Cardiac fibroblast (primary cell): ENCODE measurements around the gene ZSCAN2.

Source experiments
- DNase-seq, 2 donors: peaks; one replicate each; pipeline versions ENCODE4 v3.0.0 to v3.0.0-alpha.2; 2010; ENCODE audit warnings: low read depth in 2 of 2
- H3K4me3 ChIP-seq, 2 donors: replicated peaks in 1 of 2; 1 replicate in 1 of 2; 2 replicates in 1 of 2; pipeline ENCODE4 v1.5.1; 2011; ENCODE audit warnings: low read depth in 2 of 2, low read length in 2 of 2, mild to moderate bottlenecking in 2 of 2, moderate library complexity in 1 of 2
- TF ChIP-seq, protein P1 (sequence below): IDR thresholded peaks from one replicate; pipeline ENCODE4 v1.5.1; 2011; ENCODE audit warnings: low read depth, mild to moderate bottlenecking, low read length, inconsistent platforms

The ZSCAN2 gene

GRCh38 chr15:84645496-84645895 lies 44.7 kb downstream of the ZSCAN2 start:
- TF ChIP-seq, protein P1, sequence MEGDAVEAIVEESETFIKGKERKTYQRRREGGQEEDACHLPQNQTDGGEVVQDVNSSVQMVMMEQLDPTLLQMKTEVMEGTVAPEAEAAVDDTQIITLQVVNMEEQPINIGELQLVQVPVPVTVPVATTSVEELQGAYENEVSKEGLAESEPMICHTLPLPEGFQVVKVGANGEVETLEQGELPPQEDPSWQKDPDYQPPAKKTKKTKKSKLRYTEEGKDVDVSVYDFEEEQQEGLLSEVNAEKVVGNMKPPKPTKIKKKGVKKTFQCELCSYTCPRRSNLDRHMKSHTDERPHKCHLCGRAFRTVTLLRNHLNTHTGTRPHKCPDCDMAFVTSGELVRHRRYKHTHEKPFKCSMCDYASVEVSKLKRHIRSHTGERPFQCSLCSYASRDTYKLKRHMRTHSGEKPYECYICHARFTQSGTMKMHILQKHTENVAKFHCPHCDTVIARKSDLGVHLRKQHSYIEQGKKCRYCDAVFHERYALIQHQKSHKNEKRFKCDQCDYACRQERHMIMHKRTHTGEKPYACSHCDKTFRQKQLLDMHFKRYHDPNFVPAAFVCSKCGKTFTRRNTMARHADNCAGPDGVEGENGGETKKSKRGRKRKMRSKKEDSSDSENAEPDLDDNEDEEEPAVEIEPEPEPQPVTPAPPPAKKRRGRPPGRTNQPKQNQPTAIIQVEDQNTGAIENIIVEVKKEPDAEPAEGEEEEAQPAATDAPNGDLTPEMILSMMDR: no peak
- no peak overlapping the region for H3K4me3 ChIP-seq
- no peak for DNase-seq

- no peak overlapping the region for H3K4me3 ChIP-seq
- DNase-seq: no peak
- TF ChIP-seq, protein P1: no peak
These were observed 45.2 kb downstream of the ZSCAN2 start for GRCh38 chr15:84645997-84646396.

- TF ChIP-seq, protein P1: no peak
- DNase-seq: no peak
- H3K4me3 ChIP-seq: no peak overlapping the region
These were observed 46.9 kb downstream of the ZSCAN2 start for GRCh38 chr15:84647726-84648125.

- H3K4me3 ChIP-seq: no peak overlapping the region
- TF ChIP-seq, protein P1: no peak
- peak; percentile 46 to 49 for DNase-seq
These were observed 47.7 kb downstream of the ZSCAN2 start for GRCh38 chr15:84648539-84648938.

- TF ChIP-seq, protein P1: no peak
- H3K4me3 ChIP-seq: no peak overlapping the region
- DNase-seq: peak; percentile 43 to 51
These were observed 48.9 kb downstream of the ZSCAN2 start for GRCh38 chr15:84649706-84650105.

DNA sequence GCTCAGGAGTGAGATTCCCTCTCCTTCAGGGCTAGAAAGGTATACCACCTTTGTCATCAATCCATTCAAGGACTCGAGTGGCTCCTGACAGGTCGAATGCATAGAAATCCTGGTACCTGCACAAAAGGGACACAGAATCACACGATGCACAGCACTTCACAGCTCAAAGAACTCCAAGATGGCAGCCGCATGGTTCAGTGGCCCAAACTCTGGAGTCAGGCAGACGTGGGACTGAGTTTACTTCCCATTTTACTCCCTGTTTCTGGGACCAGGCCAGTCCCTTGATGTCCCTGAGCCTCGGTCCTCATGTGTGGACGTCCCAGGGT lies 52.7 kb downstream of the ZSCAN2 start:
- peak overlapping the region; percentile 94 to 96 for H3K4me3 ChIP-seq
- DNase-seq: no peak
- TF ChIP-seq, protein P1: no peak

GRCh38 chr15:84653910-84654688 lies 53.3 kb downstream of the ZSCAN2 start, which contains the start of gene WDR73:
Gene WDR73 (minus strand): TSS chr15:84654283. CDS start chr15:84654274, 9 bp downstream.
- peak within 1 kb of the TSS; percentile 94 to 96 for H3K4me3 ChIP-seq
- TF ChIP-seq, protein P1: no peak
- peak; percentile 94 to 96 for DNase-seq
